Tibial nerve (tissue), 4 donors: Measurements from ENCODE around the gene ZSWIM6. TPM values are rescaled to one million over a fixed set of nuclear protein-coding genes. Genes with fewer than 3 reads are reported as not detected.
A peak's percentile ranks its signal among the peaks of the same experiment; 100 is the strongest.

Experiments used
- DNase-seq, 2 donors: peaks; one replicate each; pipeline ENCODE4 v3.0.0-alpha.2; 2019; ENCODE audit warnings: low spot score in 2 of 2
- H3K27ac ChIP-seq, 4 donors: fragments of 200-600 bp; sonication (generic) in 3 of 4; one replicate each; pipeline ENCODE4 v1.5.1; 2017 to 2019; ENCODE audit warnings: mild to moderate bottlenecking in 1 of 4
- H3K27me3 ChIP-seq, 2 donors: fragments of 200-600 bp; sonication (generic) in 1 of 2; one replicate each; pipeline versions ENCODE4 v1.5.1 to v1.6.0; 2017 to 2019
- H3K36me3 ChIP-seq, 3 donors: fragments of 200-600 bp; sonication (generic); one replicate each; pipeline ENCODE4 v1.5.1; 2018 to 2019
- H3K4me1 ChIP-seq, 4 donors: fragments of 200-600 bp; sonication (generic) in 3 of 4; one replicate each; pipeline ENCODE4 v1.5.1; 2017 to 2019
- H3K4me3 ChIP-seq, 4 donors: fragments of 200-600 bp; sonication (generic) in 3 of 4; one replicate each; pipeline ENCODE4 v1.5.1; 2017 to 2019; ENCODE audit warnings: mild to moderate bottlenecking in 1 of 4, moderate library complexity in 1 of 4
- H3K9me3 ChIP-seq, 4 donors: fragments of 200-600 bp; sonication (generic) in 3 of 4; one replicate each; pipeline ENCODE4 v1.5.1; 2017 to 2019
- EP300 ChIP-seq, 2 donors: sonication (generic); formaldehyde crosslinking; IDR thresholded peaks; one replicate each; pipeline ENCODE4 v1.6.1; 2017; ENCODE audit warnings: antibody characterized with exemption in 2 of 2, mild to moderate bottlenecking in 1 of 2
- POLR2A ChIP-seq, 2 donors: fragments of 450-650 bp; IDR thresholded peaks; one replicate each; pipeline ENCODE4 v1.6.1; 2017; ENCODE audit warnings: antibody characterized with exemption in 2 of 2, mild to moderate bottlenecking in 2 of 2, moderate library complexity in 2 of 2
- WGBS, 2 donors: methylation state at CpG; one replicate each; pipeline ENCODE4 v1.1.5; 2018; 5-methylcytosine and 5-hydroxymethylcytosine counted together
- total RNA-seq, 4 donors: library from RNA; depleted of rRNA; stranded (reverse); fragments of >200 nt; gene quantifications; one replicate each; pipeline ENCODE4 v1.1.0, GENCODE V29; 2016
- TF ChIP-seq, protein P1 (sequence below), 5 experiments: fragments of 200-600 bp in 3 of 5; fragments of 450-650 bp in 2 of 5; sonication (generic) in 3 of 5; IDR thresholded peaks; one replicate each; pipeline ENCODE4 v1.5.1; 2016 to 2019; ENCODE audit warnings: antibody characterized with exemption in 5 of 5, mild to moderate bottlenecking in 3 of 5, moderate library complexity in 2 of 5

The ZSWIM6 gene
- total RNA-seq, 4 donors from 2014 or later, result 10.6 to 15.5 (median 13.7) TPM

DNA sequence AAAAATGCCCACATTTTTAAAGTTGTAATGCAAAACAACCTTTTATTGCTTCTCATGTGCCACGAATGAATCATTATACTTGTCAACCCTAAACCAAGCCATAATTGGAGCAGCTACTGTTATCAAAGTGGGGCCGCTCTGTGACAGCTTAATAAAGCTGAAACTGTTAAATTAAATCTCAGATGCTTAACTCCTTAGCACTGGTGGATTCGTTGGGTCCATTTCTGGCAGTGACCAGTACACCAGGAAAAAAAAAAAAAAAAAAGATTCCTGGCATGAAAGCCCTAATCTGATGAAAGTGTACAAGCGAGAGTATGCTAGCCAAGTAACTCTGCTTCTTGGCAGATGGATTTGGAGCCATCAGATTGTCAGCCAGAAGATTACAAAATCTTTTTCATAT, 164.8 kb downstream of the ZSWIM6 start:
- Histone ChIP-seq H3K9me3 (no peaks in the 10 kb centered on the region), H3K27me3 (no peaks in the 10 kb centered on the region), H3K27ac (peak overlapping the region in 2 of 4 donors; percentile 27 to 32), H3K4me3 (no peak overlapping the region), H3K4me1 (peaks cover 0 to 32% (median 6%) of the 10 kb centered on the region in 4 donors), H3K36me3 (peaks cover 0 to 8% (median 0%) of the 10 kb centered on the region in 3 donors)
- WGBS, 2 donors, result 35 to 40% methylated on average over 4 of the region's 4 CpGs
- no peak for TF ChIP-seq EP300 (IDR thresholded peaks at IDR 0.05)
- DNase-seq, result no peak

DNA sequence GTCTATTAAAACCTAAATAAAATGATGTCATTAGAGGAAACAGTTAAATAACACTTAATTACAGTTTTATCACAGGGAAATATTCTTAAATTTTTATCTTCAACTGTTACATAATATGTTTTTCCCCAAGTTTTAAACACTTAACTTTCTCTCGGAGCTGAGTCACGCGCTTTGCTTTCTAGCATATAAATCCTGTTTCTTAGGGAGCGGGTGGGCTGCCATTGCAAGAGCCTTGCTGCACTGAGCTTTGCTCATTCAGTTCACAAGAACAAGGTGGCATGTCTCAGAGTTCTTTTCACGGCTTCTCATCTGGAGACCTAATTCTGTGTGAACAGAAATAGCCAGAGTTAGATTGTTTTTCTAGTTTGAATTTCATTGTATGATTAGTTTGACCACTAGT, 166.1 kb downstream of the ZSWIM6 start:
- peaks cover 0 to 32% (median 6%) of the 10 kb centered on the region in 4 donors for H3K4me1 ChIP-seq
- TF ChIP-seq, protein P1, sequence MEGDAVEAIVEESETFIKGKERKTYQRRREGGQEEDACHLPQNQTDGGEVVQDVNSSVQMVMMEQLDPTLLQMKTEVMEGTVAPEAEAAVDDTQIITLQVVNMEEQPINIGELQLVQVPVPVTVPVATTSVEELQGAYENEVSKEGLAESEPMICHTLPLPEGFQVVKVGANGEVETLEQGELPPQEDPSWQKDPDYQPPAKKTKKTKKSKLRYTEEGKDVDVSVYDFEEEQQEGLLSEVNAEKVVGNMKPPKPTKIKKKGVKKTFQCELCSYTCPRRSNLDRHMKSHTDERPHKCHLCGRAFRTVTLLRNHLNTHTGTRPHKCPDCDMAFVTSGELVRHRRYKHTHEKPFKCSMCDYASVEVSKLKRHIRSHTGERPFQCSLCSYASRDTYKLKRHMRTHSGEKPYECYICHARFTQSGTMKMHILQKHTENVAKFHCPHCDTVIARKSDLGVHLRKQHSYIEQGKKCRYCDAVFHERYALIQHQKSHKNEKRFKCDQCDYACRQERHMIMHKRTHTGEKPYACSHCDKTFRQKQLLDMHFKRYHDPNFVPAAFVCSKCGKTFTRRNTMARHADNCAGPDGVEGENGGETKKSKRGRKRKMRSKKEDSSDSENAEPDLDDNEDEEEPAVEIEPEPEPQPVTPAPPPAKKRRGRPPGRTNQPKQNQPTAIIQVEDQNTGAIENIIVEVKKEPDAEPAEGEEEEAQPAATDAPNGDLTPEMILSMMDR (IDR thresholded peaks at IDR 0.05), result no peak
- TF ChIP-seq POLR2A (IDR thresholded peaks at IDR 0.05) (no peak), EP300 (IDR thresholded peaks at IDR 0.05) (no peak)
- no peak for DNase-seq
- H3K4me3 ChIP-seq, result no peak overlapping the region
- H3K27me3 ChIP-seq, result no peaks in the 10 kb centered on the region
- peaks cover 0 to 8% (median 0%) of the 10 kb centered on the region in 3 donors for H3K36me3 ChIP-seq
- H3K27ac ChIP-seq, result peak overlapping the region in 1 of 4 donors; percentile 32
- H3K9me3 ChIP-seq, result no peaks in the 10 kb centered on the region
- 85 to 91% methylated on average over 5 of the region's 5 CpGs for WGBS, 2 donors

DNA sequence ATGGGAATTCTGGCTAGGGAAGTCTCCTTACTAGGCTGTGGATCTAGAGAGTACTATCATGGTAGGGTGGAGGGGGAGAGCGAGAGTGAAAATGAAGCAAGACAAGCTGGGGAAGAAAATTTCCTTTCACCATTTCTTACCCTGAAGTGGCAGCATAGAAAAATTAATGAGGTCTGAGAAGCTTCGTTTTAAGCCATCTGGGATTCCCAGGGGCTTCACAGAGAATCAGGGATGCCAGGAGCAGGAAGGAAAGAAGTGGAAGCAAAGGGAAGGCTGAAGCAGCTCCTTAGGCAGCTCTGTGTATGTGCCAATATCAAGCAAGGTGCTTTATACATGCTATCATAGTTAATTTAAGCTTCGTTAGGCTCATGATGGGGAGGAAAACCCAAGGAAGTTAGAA, 169.9 kb downstream of the ZSWIM6 start:
- H3K36me3 ChIP-seq, result no peaks in the 10 kb centered on the region
- H3K27ac ChIP-seq, result no peak overlapping the region
- no peaks in the 10 kb centered on the region for H3K27me3 ChIP-seq
- WGBS, 2 donors, result 82 to 85% methylated on average over 3 of the region's 3 CpGs
- no peak for DNase-seq
- peaks cover 0 to 21% (median 2%) of the 10 kb centered on the region in 4 donors for H3K4me1 ChIP-seq
- no peak overlapping the region for H3K4me3 ChIP-seq
- TF ChIP-seq POLR2A (IDR thresholded peaks at IDR 0.05) (no peak), EP300 (IDR thresholded peaks at IDR 0.05) (no peak)
- TF ChIP-seq, protein P1 (IDR thresholded peaks at IDR 0.05), result no peak
- no peaks in the 10 kb centered on the region for H3K9me3 ChIP-seq

DNA sequence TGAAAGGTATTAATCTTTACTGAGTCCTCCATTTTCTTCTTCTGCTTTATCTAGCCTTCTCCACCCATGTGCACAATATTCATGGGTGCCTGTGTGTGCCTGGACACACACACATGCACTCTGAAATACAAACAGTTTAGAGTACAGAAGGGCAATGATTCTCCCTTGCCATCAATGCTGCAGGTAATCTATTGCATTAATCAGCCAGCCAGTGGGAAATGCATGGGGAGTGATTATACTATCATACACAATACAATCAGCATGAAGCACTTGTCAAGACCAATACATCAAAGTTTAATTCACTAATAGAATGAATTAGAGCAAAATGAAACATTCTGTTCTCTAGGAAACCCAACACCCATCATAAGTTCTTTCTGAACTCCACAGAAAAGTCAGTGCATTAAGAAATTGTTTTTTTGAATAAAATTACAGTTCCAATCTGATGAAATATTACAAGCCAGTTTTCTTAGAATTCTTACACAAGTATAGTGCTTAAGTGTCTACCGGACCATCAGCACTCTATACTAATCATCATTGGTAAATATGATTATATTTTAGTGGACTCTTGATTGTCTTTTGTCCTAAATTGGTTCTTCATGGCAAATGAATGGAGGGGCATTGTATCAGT, 172.2 kb downstream of the ZSWIM6 start:
- 70 to 71% methylated on average over 1 of the region's 1 CpG for WGBS, 2 donors
- no peak overlapping the region for H3K27ac ChIP-seq
- TF ChIP-seq, protein P1 (IDR thresholded peaks at IDR 0.05), result no peak
- TF ChIP-seq POLR2A (IDR thresholded peaks at IDR 0.05) (no peak), EP300 (IDR thresholded peaks at IDR 0.05) (no peak)
- no peaks in the 10 kb centered on the region for H3K9me3 ChIP-seq
- no peaks in the 10 kb centered on the region for H3K27me3 ChIP-seq
- H3K36me3 ChIP-seq, result no peaks in the 10 kb centered on the region
- no peak overlapping the region for H3K4me3 ChIP-seq
- peaks cover 0 to 3% (median 0%) of the 10 kb centered on the region in 4 donors for H3K4me1 ChIP-seq
- DNase-seq, result no peak

DNA sequence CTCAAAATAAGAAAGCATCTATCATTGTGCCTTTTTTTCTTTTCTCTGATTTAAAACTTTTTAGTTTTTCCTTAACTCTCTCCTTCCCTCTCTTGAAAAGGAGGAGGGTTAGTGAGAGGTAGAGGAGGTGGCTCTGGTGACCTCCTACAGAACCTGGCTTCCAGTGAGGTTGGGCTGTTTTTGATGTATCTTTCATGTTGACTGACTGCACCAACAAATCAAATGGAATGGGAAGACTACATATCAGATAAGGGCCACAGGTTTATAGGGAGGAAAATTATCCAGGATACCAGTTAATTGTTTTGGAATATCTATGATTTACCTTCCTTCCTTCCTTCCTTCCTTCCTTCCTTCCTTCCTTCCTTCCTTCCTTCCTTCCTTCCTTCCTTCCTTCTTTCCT, 173.2 kb downstream of the ZSWIM6 start:
- DNase-seq, result no peak
- H3K27me3 ChIP-seq, result no peaks in the 10 kb centered on the region
- TF ChIP-seq, protein P1 (IDR thresholded peaks at IDR 0.05), result no peak
- TF ChIP-seq POLR2A (IDR thresholded peaks at IDR 0.05), result no peak
- no peak for TF ChIP-seq EP300 (IDR thresholded peaks at IDR 0.05)
- H3K9me3 ChIP-seq, result no peaks in the 10 kb centered on the region
- no peaks in the 10 kb centered on the region for H3K36me3 ChIP-seq
- H3K4me3 ChIP-seq, result no peak overlapping the region
- peaks cover 0 to 3% (median 0%) of the 10 kb centered on the region in 4 donors for H3K4me1 ChIP-seq
- no peak overlapping the region for H3K27ac ChIP-seq
